Kidney tubule cell (primary cell): ENCODE results near the gene GAD1.

ENCODE experiments used
- DNase-seq: peaks from one replicate; pipeline ENCODE4 v3.0.0-alpha.2; 2018; ENCODE audit warnings: low spot score

Gene GAD1

DNA sequence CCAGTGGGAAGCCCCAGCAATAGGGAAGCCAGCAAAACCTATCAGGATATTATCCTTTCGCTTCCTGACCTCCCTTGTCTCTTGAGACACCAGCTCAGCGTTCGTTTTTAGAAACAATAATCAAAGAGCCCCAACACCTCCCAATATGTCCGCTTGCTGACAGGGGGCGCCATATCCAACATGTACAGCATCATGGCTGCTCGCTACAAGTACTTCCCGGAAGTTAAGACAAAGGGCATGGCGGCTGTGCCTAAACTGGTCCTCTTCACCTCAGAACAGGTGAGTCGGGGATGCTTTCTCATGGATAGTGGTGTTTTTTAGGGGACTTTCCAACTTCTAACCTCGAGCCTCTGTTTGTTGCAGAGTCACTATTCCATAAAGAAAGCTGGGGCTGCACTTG lies 28.7 kb downstream of the GAD1 start:
- no peak for DNase-seq

DNA sequence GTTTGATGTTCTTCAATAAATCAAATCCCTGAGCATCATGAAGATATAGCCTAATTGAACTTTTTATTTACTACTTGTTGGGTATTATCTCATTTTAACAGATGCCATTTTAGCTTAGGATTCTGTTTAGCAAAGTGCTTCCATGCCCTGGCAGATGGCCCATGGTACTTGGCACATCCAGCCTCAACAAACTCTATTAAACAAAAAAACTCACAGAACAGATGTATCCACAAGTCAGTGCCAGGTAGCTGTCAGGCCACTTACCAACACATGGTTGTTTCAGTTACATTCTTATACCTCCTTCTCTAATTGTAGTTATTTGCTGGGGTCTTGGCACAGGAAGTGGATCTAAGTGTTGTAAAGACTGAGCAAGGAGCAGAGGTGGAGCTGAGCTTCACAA lies 29.6 kb downstream of the GAD1 start:
- no peak for DNase-seq

GRCh38 chr2:170847716-170848115 lies 31.0 kb downstream of the GAD1 start:
- peak; percentile 33 for DNase-seq

DNA sequence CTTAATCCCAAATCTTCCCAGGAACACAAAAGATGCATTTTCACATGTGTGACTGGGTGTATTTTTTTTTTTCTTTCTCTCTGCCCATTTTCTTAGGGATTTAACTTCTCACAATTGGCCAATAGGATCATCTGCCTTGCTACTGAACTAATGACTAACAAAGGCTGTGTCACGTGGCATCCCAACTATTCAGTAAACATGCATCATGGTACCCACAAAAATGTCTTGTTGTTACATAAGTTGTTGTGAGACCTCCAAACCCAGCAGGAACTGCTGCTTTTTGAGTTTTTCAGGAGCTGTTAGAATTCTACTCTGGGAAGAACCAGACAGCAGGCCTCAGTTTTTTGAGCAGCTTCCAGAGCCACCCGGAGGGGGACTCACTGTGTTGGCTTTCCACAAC lies 31.9 kb downstream of the GAD1 start:
- DNase-seq: peak; percentile 78

GRCh38 chr2:170850251-170850650 lies 33.6 kb downstream of the GAD1 start:
- no peak for DNase-seq

GRCh38 chr2:170851635-170852034 lies 34.9 kb downstream of the GAD1 start:
- DNase-seq: no peak

- DNase-seq: no peak
Observed at GRCh38 chr2:170856066-170856465, 39.4 kb downstream of the GAD1 start.

DNA sequence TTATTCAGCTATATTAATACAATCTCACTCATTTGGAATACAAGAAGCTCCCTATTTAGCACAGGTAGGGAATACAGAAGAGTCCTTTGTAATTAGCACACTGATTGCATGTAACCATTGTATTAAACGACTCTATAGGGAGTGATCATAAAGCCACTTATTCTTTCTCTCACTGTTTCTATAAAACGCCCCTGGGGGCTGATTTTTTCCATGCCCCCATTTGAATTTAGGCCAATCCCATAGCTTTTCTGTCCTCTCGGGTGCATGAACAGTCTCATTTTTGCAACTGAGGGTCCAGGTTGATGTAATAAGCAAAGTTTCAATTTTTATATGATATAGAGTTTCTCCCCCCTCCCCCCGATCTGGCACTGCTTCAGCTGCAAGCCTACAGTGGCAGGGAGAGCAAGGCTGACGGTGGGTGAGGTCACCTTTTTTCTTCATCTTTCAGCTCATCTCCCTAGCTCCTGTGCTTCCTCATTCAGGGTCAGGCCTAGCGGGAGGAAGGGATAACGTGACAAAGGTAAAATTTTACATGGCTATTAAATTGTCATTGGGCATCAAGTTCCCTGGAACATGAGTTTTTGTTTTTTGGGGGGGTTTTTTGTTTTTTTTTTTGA lies 45.7 kb downstream of the GAD1 start:
- DNase-seq: no peak

DNA sequence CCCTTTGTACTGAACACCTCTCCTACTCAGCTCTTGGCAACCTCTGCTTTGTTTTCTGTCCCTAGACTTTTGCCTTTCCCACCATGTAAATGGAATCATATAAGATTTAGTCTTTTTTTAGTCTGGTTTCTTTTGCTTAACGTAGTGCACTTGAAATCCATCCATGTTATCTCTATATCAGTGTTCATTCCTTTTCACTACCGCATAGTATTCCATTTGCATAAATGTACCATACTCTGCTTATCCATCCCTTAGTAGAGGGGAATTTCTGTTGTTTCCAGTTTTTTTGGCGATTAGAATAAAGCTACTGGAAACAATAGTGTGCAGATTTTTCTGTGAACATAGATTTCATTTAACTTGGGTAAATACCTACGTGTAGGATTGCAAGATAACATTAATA lies 46.4 kb downstream of the GAD1 start:
- no peak for DNase-seq

- DNase-seq: no peak
Observed at GRCh38 chr2:170869036-170869435, 52.3 kb downstream of the GAD1 start.

DNA sequence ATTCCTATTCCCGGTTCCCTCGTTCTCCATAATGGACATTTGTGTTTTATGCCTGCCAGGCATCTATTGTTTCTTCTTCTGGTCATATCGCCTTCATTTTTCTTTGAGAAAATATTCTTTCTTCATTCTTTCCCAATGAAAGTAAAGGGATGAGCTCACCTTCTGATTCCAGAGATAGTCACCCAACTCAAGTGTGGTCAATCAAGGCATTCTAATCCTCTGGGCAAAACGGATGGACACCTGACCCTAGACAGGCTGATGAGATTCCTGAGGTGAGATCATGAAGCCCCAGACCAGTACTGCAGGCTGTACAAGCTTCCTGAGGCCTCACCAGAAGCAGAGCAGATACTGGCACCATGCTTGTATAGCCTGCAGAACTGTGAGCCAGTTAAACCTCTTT lies 52.8 kb downstream of the GAD1 start:
- peak; percentile 62 for DNase-seq

GRCh38 chr2:170873035-170873692 lies 56.5 kb downstream of the GAD1 start:
- peak; percentile 79 for DNase-seq

- DNase-seq: peak; percentile 80
Observed at GRCh38 chr2:170878066-170878465, 61.4 kb downstream of the GAD1 start.

DNA sequence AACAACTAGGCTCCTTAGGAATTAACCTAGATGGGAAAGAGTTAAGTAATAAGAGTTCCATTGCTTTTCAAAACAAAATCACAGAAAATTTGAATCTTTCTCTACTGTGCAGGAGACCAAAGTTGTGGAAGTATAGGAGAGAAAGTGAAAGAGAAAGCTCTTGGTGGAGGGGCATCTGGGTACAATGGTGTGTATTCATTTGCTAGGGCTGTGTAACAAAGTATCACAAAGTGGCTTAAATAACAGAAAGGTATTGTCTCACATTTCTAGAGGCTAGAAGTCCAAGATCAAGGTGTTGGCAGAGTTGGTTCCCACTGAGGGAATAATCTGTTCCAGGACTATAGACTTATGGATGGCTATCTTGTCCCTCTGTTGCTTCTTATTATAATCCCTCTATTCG lies 61.8 kb downstream of the GAD1 start:
- no peak for DNase-seq

GRCh38 chr2:170881840-170882239 lies 65.2 kb downstream of the GAD1 start:
- no peak for DNase-seq

GRCh38 chr2:170882758-170883157 lies 66.1 kb downstream of the GAD1 start:
- no peak for DNase-seq

GRCh38 chr2:170883683-170884082 lies 67.0 kb downstream of the GAD1 start:
- DNase-seq: peak; percentile 87

GRCh38 chr2:170885130-170885791 lies 68.6 kb downstream of the GAD1 start:
- peak; percentile 65 for DNase-seq

DNA sequence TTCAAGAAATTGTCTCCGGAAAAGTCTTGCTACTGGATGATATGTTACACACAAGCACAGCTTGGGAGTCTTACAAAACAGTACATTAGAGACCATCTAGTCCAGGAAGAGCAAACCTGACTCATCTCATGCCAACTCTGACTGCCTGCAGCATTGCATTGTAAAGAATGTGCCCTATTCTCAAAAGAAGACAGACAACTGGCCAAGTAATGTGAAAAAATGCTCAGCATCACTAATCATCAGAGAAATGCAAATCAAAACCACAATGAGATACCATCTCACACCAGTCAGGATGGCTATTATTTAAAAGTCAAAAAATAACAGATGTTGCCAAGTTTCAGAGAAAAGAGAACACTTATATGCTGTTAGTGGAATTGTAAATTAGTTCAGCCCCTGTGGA lies 69.7 kb downstream of the GAD1 start:
- peak; percentile 93 for DNase-seq

DNA sequence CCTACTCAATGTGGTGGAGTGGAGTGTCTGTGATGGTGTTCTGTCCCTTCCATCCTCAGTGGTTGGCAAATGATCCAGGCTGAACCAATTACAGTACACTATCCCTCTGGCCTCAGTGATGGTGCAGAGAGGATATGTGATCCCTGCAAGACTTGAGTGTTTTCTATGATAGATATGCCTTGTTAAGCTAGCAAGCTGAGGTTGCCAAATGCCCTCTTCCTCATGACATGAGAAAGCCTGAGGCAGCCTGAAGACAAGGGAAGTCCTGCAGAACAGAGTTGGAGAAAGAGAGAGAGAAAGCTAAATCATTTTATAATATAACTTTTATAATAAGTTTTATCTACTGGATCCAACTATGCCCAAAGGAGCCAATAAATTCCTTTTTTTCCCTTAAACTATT lies 70.8 kb downstream of the GAD1 start:
- peak; percentile 26 for DNase-seq

DNA sequence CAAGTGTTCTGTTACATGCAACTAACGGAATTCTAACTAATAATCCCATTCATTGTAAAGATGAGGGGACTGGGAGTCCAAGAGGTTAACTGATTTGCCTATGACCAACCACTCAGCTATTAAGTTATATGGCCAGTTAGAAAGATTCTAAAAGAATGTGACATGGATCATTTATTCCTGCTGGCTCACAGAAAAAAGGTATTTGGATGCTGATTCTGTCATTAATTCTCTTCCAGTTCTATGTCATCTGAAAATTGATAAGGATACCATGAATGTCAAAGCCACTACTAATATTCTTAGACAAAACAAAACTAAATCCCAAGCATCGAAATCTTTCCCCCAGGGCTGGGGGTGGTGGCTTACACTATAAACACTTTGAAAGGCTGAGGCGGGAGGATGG lies 71.2 kb downstream of the GAD1 start:
- DNase-seq: peak; percentile 57

- no peak for DNase-seq
Observed at GRCh38 chr2:170891893-170892292, 75.2 kb downstream of the GAD1 start.

DNA sequence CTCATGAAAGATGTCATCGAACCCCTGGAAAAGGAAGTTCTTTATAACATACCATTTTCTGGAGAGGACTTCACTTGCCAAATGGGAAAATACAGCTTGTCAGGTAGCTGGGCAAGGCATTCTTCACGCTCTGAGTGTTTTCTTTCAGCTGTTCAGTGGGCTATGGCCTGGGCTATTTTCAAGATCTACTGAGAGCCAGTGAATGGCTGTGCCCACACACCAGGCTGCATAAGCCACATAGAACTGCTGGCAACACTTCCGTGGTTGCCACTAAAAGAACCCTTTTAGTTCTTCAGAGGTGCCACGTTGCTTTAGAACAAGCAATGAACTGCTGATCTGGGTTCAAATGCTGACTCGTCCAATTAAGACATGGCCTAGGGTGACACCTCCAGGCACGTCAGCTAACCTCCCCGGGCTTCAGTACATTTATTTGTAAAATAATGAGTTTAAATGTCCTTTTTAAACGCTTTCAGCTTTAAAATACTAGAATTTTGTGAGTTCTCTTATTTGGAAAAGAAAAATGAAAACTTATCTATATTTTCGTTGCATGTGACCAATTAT lies 75.8 kb downstream of the GAD1 start:
- DNase-seq: no peak
